ENCODE results near the gene SMKR1. TPM values are rescaled to one million over a fixed set of nuclear protein-coding genes. Genes with fewer than 3 reads are reported as not detected.

Gene SMKR1
- total and polyA plus RNA-seq, 9 of the 15 experiments (the other 6 are each of a cell fraction or from before 2014, with no cell fraction given) = 0.58 to 1.8 (median 0.93) TPM; not detected in 1

- CTCF ChIA-PET (ENCODE audit: low intra/inter-chr PET ratio) = no interaction called here
- no peaks in the 10 kb centered on the region; a peak in 1 of 5 replicates for H3K4me1 ChIP-seq (replicated peaks in 1 of 2; ENCODE audit: control insufficient read depth in 2 of 2, insufficient read depth in 2 of 2, low read length in 2 of 2)
- POLR2A ChIA-PET = interaction anchor here (0.6 to 1.6 kb wide), 5 partner anchors 9 to 189 kb away, joined by 3 to 4 read pairs (median 3); no protein-coding TSS in a partner anchor
Measured at GRCh38 chr7:129544700-129545099, 42.4 kb downstream of the SMKR1 start.

DNA sequence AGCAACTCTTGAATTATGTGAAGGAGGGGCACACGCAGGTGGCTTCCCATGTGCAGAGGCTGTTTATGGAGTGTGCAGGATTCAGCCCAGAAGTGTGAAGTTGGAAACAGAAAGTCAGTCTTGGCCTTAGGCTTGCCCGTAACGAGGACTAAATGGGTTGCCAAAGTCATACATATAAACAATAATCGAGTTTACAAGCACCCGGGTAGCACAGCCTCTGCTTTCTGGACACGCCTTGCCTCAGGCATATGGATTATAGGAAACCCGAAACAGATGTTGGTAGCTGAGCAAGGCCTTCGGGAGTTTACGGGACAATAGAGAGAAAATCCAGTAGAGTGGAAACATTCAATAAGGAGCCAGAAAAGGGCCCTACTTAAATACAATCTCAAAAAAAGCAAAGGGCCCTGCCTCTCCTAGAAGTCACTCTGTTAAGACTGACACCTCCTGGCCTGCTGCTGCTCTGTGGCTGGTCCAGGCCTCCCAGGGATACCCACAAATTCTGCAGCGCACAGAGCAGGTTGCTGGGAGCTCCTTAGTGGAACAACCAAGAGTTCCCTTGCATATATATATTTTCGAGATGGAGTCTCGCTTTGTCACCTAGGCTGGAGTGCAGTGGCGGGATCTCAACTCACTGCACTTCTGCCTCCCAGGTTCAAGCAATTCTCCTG is 48.5 kb downstream of the SMKR1 start:
- no peaks in the 10 kb centered on the region; a peak in 1 of 5 replicates for H3K4me1 ChIP-seq (replicated peaks in 1 of 2; ENCODE audit: control insufficient read depth in 2 of 2, insufficient read depth in 2 of 2, low read length in 2 of 2)
- no peak overlapping the region for H3K9ac ChIP-seq (ENCODE audit: insufficient read depth in 1 of 2, low read depth in 2 of 2, low read length in 2 of 2)
- no peak overlapping the region for H3K4me3 ChIP-seq
- in situ Hi-C loops (cut with MboI) (no loop called here), intact Hi-C loops (cut with micrococcal nuclease) (no loop called here)
- peaks cover 16 to 37% of the 10 kb centered on the region in 2 experiments for H3K27me3 ChIP-seq (ENCODE audit: control insufficient read depth in 2 of 2, insufficient read depth in 2 of 2, low read length in 2 of 2)
- ChIA-PET CTCF (ENCODE audit: low intra/inter-chr PET ratio) (no interaction called here), POLR2A (interaction anchor here (0.6 to 1.2 kb wide), 4 partner anchors 9 to 453 kb away, joined by 3 to 4 read pairs (median 4); no protein-coding TSS in a partner anchor)
- no TSS peak for BruUV-seq (replicated peaks)
- H2AFZ ChIP-seq (ENCODE audit: low read depth, low read length) = no peak overlapping the region
- 27% methylated on average over 13 of the region's 13 CpGs for WGBS (ENCODE audit: insufficient coverage, low coverage, missing lambda C conversion rate)
- H3K36me3 ChIP-seq (ENCODE audit: control insufficient read depth, insufficient read depth, low read length) = no peaks in the 10 kb centered on the region
- no peak overlapping the region for H3K4me2 ChIP-seq (ENCODE audit: insufficient read depth, low read length)
- DNase-seq (ENCODE audit: extremely low read depth in 1 of 4, low spot score in 3 of 4) (no peak), ATAC-seq (peak; percentile 44; the same call in 2 of the 3 replicates), FAIRE-seq (no peak)
- H3K9me1 ChIP-seq (ENCODE audit: control insufficient read depth, insufficient read depth, low read length) = no peaks in the 10 kb centered on the region
- no peaks in the 10 kb centered on the region for H3K9me3 ChIP-seq (replicated peaks; ENCODE audit: control insufficient read depth, insufficient read depth, low read depth, low read length)
- H3K79me2 ChIP-seq (ENCODE audit: control insufficient read depth, insufficient read depth, low read length) = no peaks in the 10 kb centered on the region
- H3K27ac ChIP-seq (ENCODE audit: extremely low read depth, low read depth, low read length) = no peak overlapping the region
- no peaks in the 10 kb centered on the region; the same call in 1 of the 2 replicates for H4K20me1 ChIP-seq (replicated peaks; ENCODE audit: control insufficient read depth, insufficient read depth, low read length)
- TF ChIP-seq BCOR (IDR thresholded peaks at IDR 0.05) (no peak), SUPT5H (IDR thresholded peaks at IDR 0.05) (no peak), PKNOX1 (IDR thresholded peaks at IDR 0.05) (no peak), PPARD (CRISPR knock-in tag; IDR thresholded peaks at IDR 0.05) (no peak), GTF2F1 (IDR thresholded peaks at IDR 0.05; ENCODE audit: low read depth, low read length) (no peak), MYBL2 (IDR thresholded peaks at IDR 0.05; ENCODE audit: low read depth) (no peak), MYBL2 (CRISPR knock-in tag; IDR thresholded peaks at IDR 0.05; ENCODE audit: borderline replicate concordance) (no peak), ZNF277 (CRISPR knock-in tag; IDR thresholded peaks at IDR 0.05; ENCODE audit: borderline replicate concordance) (no peak)
- TF ChIP-seq, protein P1, sequence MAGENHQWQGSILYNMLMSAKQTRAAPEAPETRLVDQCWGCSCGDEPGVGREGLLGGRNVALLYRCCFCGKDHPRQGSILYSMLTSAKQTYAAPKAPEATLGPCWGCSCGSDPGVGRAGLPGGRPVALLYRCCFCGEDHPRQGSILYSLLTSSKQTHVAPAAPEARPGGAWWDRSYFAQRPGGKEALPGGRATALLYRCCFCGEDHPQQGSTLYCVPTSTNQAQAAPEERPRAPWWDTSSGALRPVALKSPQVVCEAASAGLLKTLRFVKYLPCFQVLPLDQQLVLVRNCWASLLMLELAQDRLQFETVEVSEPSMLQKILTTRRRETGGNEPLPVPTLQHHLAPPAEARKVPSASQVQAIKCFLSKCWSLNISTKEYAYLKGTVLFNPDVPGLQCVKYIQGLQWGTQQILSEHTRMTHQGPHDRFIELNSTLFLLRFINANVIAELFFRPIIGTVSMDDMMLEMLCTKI (IDR thresholded peaks at IDR 0.05; ENCODE audit: partially characterized antibody) = no peak

More at GRCh38 chr7:129544700-129545099, 42.4 kb downstream of the SMKR1 start:
- H3K9me3 ChIP-seq (replicated peaks; ENCODE audit: control insufficient read depth, insufficient read depth, low read depth, low read length) = no peaks in the 10 kb centered on the region
- 9% methylated on average over 5 of the region's 5 CpGs for WGBS (ENCODE audit: insufficient coverage, low coverage, missing lambda C conversion rate)
- H3K27ac ChIP-seq (ENCODE audit: extremely low read depth, low read depth, low read length) = no peak overlapping the region
- no peaks in the 10 kb centered on the region for H3K79me2 ChIP-seq (ENCODE audit: control insufficient read depth, insufficient read depth, low read length)
- H3K36me3 ChIP-seq (ENCODE audit: control insufficient read depth, insufficient read depth, low read length) = no peaks in the 10 kb centered on the region
- no peak for DNase-seq (ENCODE audit: extremely low read depth in 1 of 4, low spot score in 3 of 4)
- intact Hi-C loops (cut with micrococcal nuclease) = no loop called here
- TF ChIP-seq ZNF146 (CRISPR knock-in tag; IDR thresholded peaks at IDR 0.05; ENCODE audit: unreplicated experiment) (no peak), CBX8 (IDR thresholded peaks at IDR 0.05; ENCODE audit: borderline replicate concordance, extremely low read depth, low read depth, low read length, poor library complexity, severe bottlenecking) (peak; percentile 89)
- FAIRE-seq = no peak
- peaks cover 27 to 48% of the 10 kb centered on the region in 2 experiments; a peak in 4 of 5 replicates for H3K27me3 ChIP-seq (ENCODE audit: control insufficient read depth in 2 of 2, insufficient read depth in 2 of 2, low read length in 2 of 2)
- no peaks in the 10 kb centered on the region for H4K20me1 ChIP-seq (replicated peaks; ENCODE audit: control insufficient read depth, insufficient read depth, low read length)
- no peak overlapping the region for H2AFZ ChIP-seq (ENCODE audit: low read depth, low read length)
- no peak overlapping the region for H3K4me2 ChIP-seq (ENCODE audit: insufficient read depth, low read length)
- BruUV-seq (replicated peaks) = no TSS peak
- no peak overlapping the region for H3K4me3 ChIP-seq
- no peak overlapping the region for H3K9ac ChIP-seq (ENCODE audit: insufficient read depth in 1 of 2, low read depth in 2 of 2, low read length in 2 of 2)
- no peak for ATAC-seq
- in situ Hi-C loops (cut with MboI) = no loop called here
- H3K9me1 ChIP-seq (ENCODE audit: control insufficient read depth, insufficient read depth, low read length) = no peaks in the 10 kb centered on the region
